SK-N-SH (cell line): ENCODE measurements around the gene HIBADH. TPM values are rescaled to one million over a fixed set of nuclear protein-coding genes. Genes with fewer than 3 reads are reported as not detected.

Source experiments
- CTCF ChIA-PET: fragments of 300-600, 350-600 bp; formaldehyde crosslinking; extraction: SDS; loops from one replicate; lab custom pipeline; 2021; lab: Yijun Ruan, JAX
- POLR2A ChIA-PET: fragments of 350-600 bp; sonication (Branson Sonifier 250); formaldehyde crosslinking; extraction: SDS; loops from one replicate; lab custom pipeline; 2020; ENCODE audit warnings: antibody characterized with exemption, inconsistent platforms; lab: Yijun Ruan, JAX
- DNase-seq: peaks from one replicate; pipeline ENCODE4 v3.0.0; 2012
- H2AFZ ChIP-seq: fragments of 200-600 bp; sonication (generic); 2 replicates; pipeline ENCODE4 v1.8.1; 2016; ENCODE audit warnings: antibody characterized with exemption, mild to moderate bottlenecking, low read depth
- H3F3A ChIP-seq: fragments of 200-600 bp; sonication (generic); replicated peaks from 2 replicates; pipeline ENCODE3; 2016; ENCODE audit warnings: antibody characterized with exemption, mild to moderate bottlenecking; ENCODE audit not compliant: insufficient read depth
- H3K27ac ChIP-seq, 2 experiments: fragments of 200-500 bp in 1 of 2; fragments of 200-600 bp in 1 of 2; sonication (Bioruptor generic) in 1 of 2; sonication (generic), shearing (Covaris generic) in 1 of 2; 2 replicates each; pipeline versions ENCODE4 v1.5.1 to v1.6.1; 2014 to 2016; ENCODE audit warnings: low read depth in 2 of 2, inconsistent platforms in 1 of 2, low read length in 1 of 2, mild to moderate bottlenecking in 1 of 2, mixed read lengths in 1 of 2
- H3K27me3 ChIP-seq: fragments of 200-600 bp; sonication (generic), shearing (Covaris generic); 2 replicates; pipeline ENCODE4 v1.6.1; 2016; ENCODE audit warnings: mixed run types; ENCODE audit not compliant: insufficient read depth
- H3K36me3 ChIP-seq, 2 experiments: fragments of 200-500 bp in 1 of 2; fragments of 200-600 bp in 1 of 2; sonication (Bioruptor generic) in 1 of 2; sonication (generic) in 1 of 2; replicated peaks in 1 of 2; 2 replicates each; pipeline versions ENCODE3 to v1.5.1; 2014 to 2016; ENCODE audit warnings: low read length in 1 of 2, mild to moderate bottlenecking in 1 of 2; ENCODE audit not compliant: insufficient read depth in 2 of 2, control insufficient read depth in 1 of 2
- H3K4me1 ChIP-seq, 2 experiments: fragments of 200-500 bp in 1 of 2; fragments of 200-600 bp in 1 of 2; sonication (Bioruptor generic) in 1 of 2; sonication (generic), shearing (Covaris generic) in 1 of 2; 2 replicates each; pipeline versions ENCODE4 v1.5.1 to v1.6.1; 2014 to 2016; ENCODE audit warnings: low read depth in 1 of 2, low read length in 1 of 2, mixed run types in 1 of 2; ENCODE audit not compliant: insufficient read depth in 2 of 2, control insufficient read depth in 1 of 2
- H3K4me2 ChIP-seq: fragments of 200-600 bp; sonication (generic), shearing (Covaris generic); 2 replicates; pipeline ENCODE4 v1.6.1; 2017; ENCODE audit warnings: mixed run types
- H3K4me3 ChIP-seq, 2 experiments: fragments of 200-500 bp in 1 of 2; fragments of 200-600 bp in 1 of 2; sonication (Bioruptor generic) in 1 of 2; sonication (generic), shearing (Covaris generic) in 1 of 2; 2 replicates each; pipeline versions ENCODE4 v1.5.1 to v1.8.1; 2014 to 2016; ENCODE audit warnings: low read depth in 2 of 2, inconsistent platforms in 1 of 2, low read length in 1 of 2, mild to moderate bottlenecking in 1 of 2, mixed read lengths in 1 of 2, moderate library complexity in 1 of 2
- H3K79me2 ChIP-seq: fragments of 200-600 bp; sonication (generic); 2 replicates; pipeline ENCODE4 v1.8.1; 2017; ENCODE audit warnings: mild to moderate bottlenecking; ENCODE audit not compliant: insufficient read depth
- H3K9ac ChIP-seq: fragments of 200-600 bp; sonication (generic); 2 replicates; pipeline ENCODE4 v1.6.1; 2017; ENCODE audit warnings: mixed run types
- H3K9me2 ChIP-seq: fragments of 200-600 bp; sonication (generic); 2 replicates; pipeline ENCODE4 v1.6.1; 2017; ENCODE audit warnings: mixed run types
- H3K9me3 ChIP-seq: fragments of 200-600 bp; sonication (generic); 2 replicates; pipeline ENCODE4 v1.6.1; 2017; ENCODE audit warnings: mixed run types, mild to moderate bottlenecking, moderate library complexity
- H4K20me1 ChIP-seq: fragments of 200-600 bp; sonication (generic); 2 replicates; pipeline ENCODE4 v1.6.1; 2017; ENCODE audit warnings: mild to moderate bottlenecking, mixed run types; ENCODE audit not compliant: insufficient read depth
- CHD2 ChIP-seq: fragments of 150-350 bp; IDR thresholded peaks from 2 replicates; pipeline ENCODE4 v1.6.1; 2018; ENCODE audit warnings: low read length; ENCODE audit not compliant: partially characterized antibody
- ELF1 ChIP-seq: IDR thresholded peaks from 2 replicates; pipeline ENCODE4 v1.4.0; 2012
- EZH2phosphoT487 ChIP-seq: fragments of 200-600 bp; sonication (generic); IDR thresholded peaks from 2 replicates; pipeline ENCODE4 v1.6.1; 2017; ENCODE audit warnings: low read depth, mixed run types, mild to moderate bottlenecking, antibody characterized with exemption, moderate library complexity, borderline replicate concordance
- FOSL2 ChIP-seq: IDR thresholded peaks from 2 replicates; pipeline ENCODE4 v1.4.0; 2012; ENCODE audit warnings: low read depth, mild to moderate bottlenecking, moderate library complexity, borderline replicate concordance
- FOXM1 ChIP-seq: IDR thresholded peaks from 2 replicates; pipeline ENCODE4 v1.4.0; 2012; ENCODE audit warnings: low read depth, mild to moderate bottlenecking
- GATA2 ChIP-seq: sonication (generic); formaldehyde crosslinking; IDR thresholded peaks from 2 replicates; pipeline ENCODE4 v1.5.0; 2020; ENCODE audit warnings: mild to moderate bottlenecking, missing genetic modification reagents
- JUND ChIP-seq: IDR thresholded peaks from 2 replicates; pipeline ENCODE4 v1.4.0; 2012
- MXI1 ChIP-seq: IDR thresholded peaks from 2 replicates; pipeline ENCODE4 v1.6.1; 2012; ENCODE audit warnings: mild to moderate bottlenecking, low read depth, low read length, improper control_type of control experiment
- NRF1 ChIP-seq: IDR thresholded peaks from 2 replicates; pipeline ENCODE4 v1.6.1; 2012; ENCODE audit warnings: low read depth, mild to moderate bottlenecking, low read length
- POLR2AphosphoS5 ChIP-seq: IDR thresholded peaks from 2 replicates; pipeline ENCODE4 v1.6.1; 2012; ENCODE audit warnings: low read depth, low read length
- RAD21 ChIP-seq: IDR thresholded peaks from 2 replicates; pipeline ENCODE4 v1.6.1; 2012; ENCODE audit warnings: mild to moderate bottlenecking, low read length
- RCOR1 ChIP-seq: fragments of 150-350 bp; IDR thresholded peaks from 2 replicates; pipeline ENCODE4 v1.6.1; 2017; ENCODE audit warnings: antibody characterized with exemption, low read length
- RFX5 ChIP-seq: IDR thresholded peaks from 2 replicates; pipeline ENCODE4 v1.6.1; 2012; ENCODE audit warnings: mild to moderate bottlenecking, improper control_type of control experiment, low read length
- RXRA ChIP-seq: IDR thresholded peaks from 2 replicates; pipeline ENCODE4 v1.4.0; 2012; ENCODE audit warnings: low read depth, mild to moderate bottlenecking, borderline replicate concordance
- SIN3A ChIP-seq: IDR thresholded peaks from 2 replicates; pipeline ENCODE4 v1.6.1; 2012; ENCODE audit warnings: low read depth, mild to moderate bottlenecking, low read length, moderate library complexity, borderline replicate concordance
- TAF1 ChIP-seq: IDR thresholded peaks from 2 replicates; pipeline ENCODE4 v1.6.1; 2012; ENCODE audit warnings: low read depth, mild to moderate bottlenecking, low read length, moderate library complexity, borderline replicate concordance
- ZBTB33 ChIP-seq: IDR thresholded peaks from 2 replicates; pipeline ENCODE4 v1.4.0; 2012; ENCODE audit warnings: low read depth, borderline replicate concordance
- WGBS: methylation state at CpG from one replicate; pipeline ENCODE4 v1.1.6; 2017; ENCODE audit warnings: low lambda C conversion rate; 5-methylcytosine and 5-hydroxymethylcytosine counted together
- polyA plus RNA-seq, 3 experiments: library from polyadenylated mRNA; depleted of rRNA; stranded (reverse); fragments of >200 nt; gene quantifications; 2 replicates each; pipeline ENCODE4 v1.2.3, GENCODE V29; 2012
- TF ChIP-seq, protein P1 (sequence below): IDR thresholded peaks from 2 replicates; pipeline ENCODE4; 2012
- TF ChIP-seq, protein P2 (sequence below): fragments of 150-350 bp; IDR thresholded peaks from 2 replicates; pipeline ENCODE4 v1.6.1; 2017; ENCODE audit warnings: antibody characterized with exemption, low read length, low read depth, borderline replicate concordance
- TF ChIP-seq, protein P3 (sequence below): IDR thresholded peaks from 2 replicates; pipeline ENCODE4 v1.4.0; 2012; ENCODE audit warnings: low read depth, borderline replicate concordance

HIBADH gene
- polyA plus RNA-seq, 1 of the 3 experiments (the other 2 are of a cell fraction), result 71.8 TPM

- Histone ChIP-seq H3K27me3 (no peaks in the 10 kb centered on the region), H3K4me1 (no peaks in the 10 kb centered on the region; a peak in 1 of 4 replicates), H3K79me2 (peaks cover 6% of the 10 kb centered on the region; the same call in 1 of the 2 replicates), H3K4me3 (no peak overlapping the region), H3K9me2 (no peaks in the 10 kb centered on the region), H2AFZ (no peak overlapping the region), H3K36me3 (peaks cover 22 to 33% of the 10 kb centered on the region in 2 experiments), H3K9me3 (no peaks in the 10 kb centered on the region), H3K4me2 (no peak overlapping the region), H3F3A (no peaks in the 10 kb centered on the region), H3K9ac (no peak overlapping the region), H3K27ac (no peak overlapping the region), H4K20me1 (no peaks in the 10 kb centered on the region)
- WGBS, result 94% methylated on average over 3 of the region's 3 CpGs
- DNase-seq, result no peak
- ChIA-PET CTCF (interaction anchor here (1.0 to 2.7 kb wide), 6 partner anchors 12 to 456 kb away, joined by 3 to 6 read pairs (median 4); no protein-coding TSS in a partner anchor), POLR2A (interaction anchor here (0.6 kb wide), 1 partner anchor 16 kb away, joined by 4 read pairs; no protein-coding TSS in a partner anchor)
- no peak for TF ChIP-seq GATA2 (CRISPR knock-in tag)
- no peak for TF ChIP-seq MXI1
- TF ChIP-seq, protein P1, sequence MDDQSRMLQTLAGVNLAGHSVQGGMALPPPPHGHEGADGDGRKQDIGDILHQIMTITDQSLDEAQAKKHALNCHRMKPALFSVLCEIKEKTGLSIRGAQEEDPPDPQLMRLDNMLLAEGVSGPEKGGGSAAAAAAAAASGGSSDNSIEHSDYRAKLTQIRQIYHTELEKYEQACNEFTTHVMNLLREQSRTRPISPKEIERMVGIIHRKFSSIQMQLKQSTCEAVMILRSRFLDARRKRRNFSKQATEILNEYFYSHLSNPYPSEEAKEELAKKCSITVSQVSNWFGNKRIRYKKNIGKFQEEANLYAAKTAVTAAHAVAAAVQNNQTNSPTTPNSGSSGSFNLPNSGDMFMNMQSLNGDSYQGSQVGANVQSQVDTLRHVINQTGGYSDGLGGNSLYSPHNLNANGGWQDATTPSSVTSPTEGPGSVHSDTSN, result no peak
- no peak for TF ChIP-seq FOXM1
- TF ChIP-seq RFX5, result no peak
- TF ChIP-seq CHD2, result no peak
- no peak for TF ChIP-seq TAF1
- TF ChIP-seq RAD21, result no peak
- TF ChIP-seq, protein P2, sequence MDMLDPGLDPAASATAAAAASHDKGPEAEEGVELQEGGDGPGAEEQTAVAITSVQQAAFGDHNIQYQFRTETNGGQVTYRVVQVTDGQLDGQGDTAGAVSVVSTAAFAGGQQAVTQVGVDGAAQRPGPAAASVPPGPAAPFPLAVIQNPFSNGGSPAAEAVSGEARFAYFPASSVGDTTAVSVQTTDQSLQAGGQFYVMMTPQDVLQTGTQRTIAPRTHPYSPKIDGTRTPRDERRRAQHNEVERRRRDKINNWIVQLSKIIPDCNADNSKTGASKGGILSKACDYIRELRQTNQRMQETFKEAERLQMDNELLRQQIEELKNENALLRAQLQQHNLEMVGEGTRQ, result no peak
- TF ChIP-seq JUND, result no peak
- no peak for TF ChIP-seq RCOR1
- no peak for TF ChIP-seq FOSL2
- TF ChIP-seq EZH2phosphoT487, result no peak
- TF ChIP-seq, protein P3, sequence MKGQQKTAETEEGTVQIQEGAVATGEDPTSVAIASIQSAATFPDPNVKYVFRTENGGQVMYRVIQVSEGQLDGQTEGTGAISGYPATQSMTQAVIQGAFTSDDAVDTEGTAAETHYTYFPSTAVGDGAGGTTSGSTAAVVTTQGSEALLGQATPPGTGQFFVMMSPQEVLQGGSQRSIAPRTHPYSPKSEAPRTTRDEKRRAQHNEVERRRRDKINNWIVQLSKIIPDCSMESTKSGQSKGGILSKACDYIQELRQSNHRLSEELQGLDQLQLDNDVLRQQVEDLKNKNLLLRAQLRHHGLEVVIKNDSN, result no peak
- no peak for TF ChIP-seq NRF1
- TF ChIP-seq RXRA, result no peak
- no peak for TF ChIP-seq SIN3A
- TF ChIP-seq ZBTB33, result no peak
- no peak for TF ChIP-seq POLR2AphosphoS5
- TF ChIP-seq ELF1, result no peak
Measured at GRCh38 chr7:27634671-27635493, 27.8 kb downstream of the HIBADH start.
